ENCODE data around the gene GPR160. TPM values are rescaled to one million over a fixed set of nuclear protein-coding genes. Genes with fewer than 3 reads are reported as not detected.

Gene GPR160
- total RNA-seq, 2 donors from 2014 or later: 27.4 to 88.9 TPM

DNA sequence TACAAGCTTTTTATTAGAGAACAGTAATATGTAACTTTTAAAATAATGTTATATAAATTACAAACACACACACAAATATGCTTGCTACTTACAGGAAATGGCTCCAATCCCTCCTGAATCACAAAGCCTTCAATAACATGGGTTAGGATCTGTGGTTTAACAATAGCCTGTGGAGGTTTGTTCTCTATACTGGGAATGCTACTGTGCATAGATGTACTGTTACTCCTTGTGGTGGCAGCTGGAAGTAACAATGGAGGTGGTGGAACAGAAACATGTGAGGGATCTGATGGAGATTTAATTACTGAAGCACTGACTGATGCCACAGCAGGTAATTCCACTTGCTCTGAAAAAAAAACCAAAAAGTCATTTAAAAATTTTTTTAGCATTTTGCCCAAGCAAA lies 79.3 kb downstream of the GPR160 start:
- peaks cover 0 to 4% of the 10 kb centered on the region in 2 donors for H3K36me3 ChIP-seq
- H3K4me3 ChIP-seq: no peak overlapping the region
- TF ChIP-seq, protein P1, sequence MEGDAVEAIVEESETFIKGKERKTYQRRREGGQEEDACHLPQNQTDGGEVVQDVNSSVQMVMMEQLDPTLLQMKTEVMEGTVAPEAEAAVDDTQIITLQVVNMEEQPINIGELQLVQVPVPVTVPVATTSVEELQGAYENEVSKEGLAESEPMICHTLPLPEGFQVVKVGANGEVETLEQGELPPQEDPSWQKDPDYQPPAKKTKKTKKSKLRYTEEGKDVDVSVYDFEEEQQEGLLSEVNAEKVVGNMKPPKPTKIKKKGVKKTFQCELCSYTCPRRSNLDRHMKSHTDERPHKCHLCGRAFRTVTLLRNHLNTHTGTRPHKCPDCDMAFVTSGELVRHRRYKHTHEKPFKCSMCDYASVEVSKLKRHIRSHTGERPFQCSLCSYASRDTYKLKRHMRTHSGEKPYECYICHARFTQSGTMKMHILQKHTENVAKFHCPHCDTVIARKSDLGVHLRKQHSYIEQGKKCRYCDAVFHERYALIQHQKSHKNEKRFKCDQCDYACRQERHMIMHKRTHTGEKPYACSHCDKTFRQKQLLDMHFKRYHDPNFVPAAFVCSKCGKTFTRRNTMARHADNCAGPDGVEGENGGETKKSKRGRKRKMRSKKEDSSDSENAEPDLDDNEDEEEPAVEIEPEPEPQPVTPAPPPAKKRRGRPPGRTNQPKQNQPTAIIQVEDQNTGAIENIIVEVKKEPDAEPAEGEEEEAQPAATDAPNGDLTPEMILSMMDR (IDR thresholded peaks at IDR 0.05): no peak
- TF ChIP-seq POLR2AphosphoS5 (IDR thresholded peaks at IDR 0.05) (no peak), POLR2A (IDR thresholded peaks at IDR 0.05) (no peak)
- DNase-seq (ENCODE audit: low spot score): no peak
- no peaks in the 10 kb centered on the region for H3K4me1 ChIP-seq (replicated peaks)
- no peaks in the 10 kb centered on the region for H3K27me3 ChIP-seq (replicated peaks; ENCODE audit: insufficient read depth)
- H3K9me3 ChIP-seq: no peaks in the 10 kb centered on the region
- intact Hi-C loops (cut with DNase I): no loop called here
- H3K27ac ChIP-seq: no peak overlapping the region

DNA sequence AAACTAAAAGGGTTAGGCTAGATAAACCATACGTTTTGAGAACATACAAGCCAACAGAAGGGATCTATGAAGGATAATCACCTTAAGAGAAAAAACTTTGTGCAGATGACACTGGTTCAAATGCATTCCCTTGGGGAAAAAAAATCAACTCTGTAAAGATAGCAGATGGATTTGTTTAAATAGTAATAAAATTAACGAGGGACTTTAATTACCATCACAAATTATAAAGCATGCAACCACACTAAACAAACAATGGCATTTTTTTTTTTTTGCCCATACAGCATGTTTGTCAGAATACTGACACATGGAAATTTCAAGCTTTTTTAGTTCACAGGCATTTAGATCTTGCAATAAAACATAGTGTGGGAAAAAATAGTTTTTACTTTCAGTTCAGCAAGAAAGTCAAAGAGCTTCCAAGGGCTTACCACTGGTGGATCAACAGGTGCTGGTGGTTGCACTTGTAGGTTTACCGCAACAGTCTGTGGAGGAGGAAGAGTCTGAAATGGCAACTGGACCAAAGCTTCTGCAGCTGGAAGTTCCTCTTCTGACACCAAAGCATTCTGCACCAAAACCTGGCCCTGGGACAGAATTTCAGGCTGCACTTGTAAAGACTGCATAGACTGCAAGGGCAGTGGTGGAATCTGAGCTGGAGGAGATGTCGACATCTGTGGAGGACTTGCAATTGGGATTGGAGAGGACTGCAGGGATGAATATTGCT lies 90.6 kb downstream of the GPR160 start:
- peaks cover 0 to 7% of the 10 kb centered on the region in 2 donors for H3K36me3 ChIP-seq
- intact Hi-C loops (cut with DNase I): no loop called here
- H3K4me1 ChIP-seq (replicated peaks): peaks cover 6% of the 10 kb centered on the region
- no peaks in the 10 kb centered on the region for H3K9me3 ChIP-seq
- no peaks in the 10 kb centered on the region for H3K27me3 ChIP-seq (replicated peaks; ENCODE audit: insufficient read depth)
- WGBS: 51% methylated on average over 4 of the region's 4 CpGs
- no peak overlapping the region for H3K27ac ChIP-seq
- no peak for DNase-seq (ENCODE audit: low spot score)
- TF ChIP-seq POLR2AphosphoS5 (IDR thresholded peaks at IDR 0.05) (no peak), POLR2A (IDR thresholded peaks at IDR 0.05) (no peak)
- TF ChIP-seq, protein P1 (IDR thresholded peaks at IDR 0.05): no peak
- H3K4me3 ChIP-seq: no peak overlapping the region

DNA sequence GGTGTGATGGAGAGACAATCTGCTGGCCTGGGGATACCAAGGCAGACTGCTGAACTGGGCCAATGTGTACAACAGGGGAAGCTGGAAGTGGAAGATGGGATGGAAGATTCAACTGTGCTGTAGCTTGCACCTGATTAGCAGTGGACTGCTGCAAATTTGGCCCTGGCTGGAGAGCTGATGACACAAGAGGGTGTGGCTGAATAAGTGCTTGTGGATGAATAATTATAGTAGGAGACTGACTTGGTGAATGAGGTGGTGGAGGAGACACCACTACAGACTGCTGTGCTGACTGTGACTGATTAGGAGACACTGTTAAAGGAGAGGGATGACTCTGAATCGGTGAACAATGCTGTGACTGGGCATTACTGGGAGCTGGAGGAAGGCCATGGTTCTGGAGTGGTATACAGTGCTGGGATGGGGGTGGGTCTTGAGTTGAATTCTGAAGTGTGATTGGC lies 91.2 kb downstream of the GPR160 start:
- intact Hi-C loops (cut with DNase I): no loop called here
- Histone ChIP-seq H3K36me3 (peaks cover 0 to 7% of the 10 kb centered on the region in 2 donors), H3K9me3 (no peaks in the 10 kb centered on the region), H3K4me1 (replicated peaks) (peaks cover 6% of the 10 kb centered on the region), H3K27me3 (replicated peaks; ENCODE audit: insufficient read depth) (no peaks in the 10 kb centered on the region), H3K4me3 (no peak overlapping the region), H3K27ac (no peak overlapping the region)
- DNase-seq (ENCODE audit: low spot score): no peak
- no peak for TF ChIP-seq POLR2AphosphoS5 (IDR thresholded peaks at IDR 0.05)
- TF ChIP-seq, protein P1 (IDR thresholded peaks at IDR 0.05): no peak
- no peak for TF ChIP-seq POLR2A (IDR thresholded peaks at IDR 0.05)
- WGBS: 96% methylated on average over 1 of the region's 1 CpG

DNA sequence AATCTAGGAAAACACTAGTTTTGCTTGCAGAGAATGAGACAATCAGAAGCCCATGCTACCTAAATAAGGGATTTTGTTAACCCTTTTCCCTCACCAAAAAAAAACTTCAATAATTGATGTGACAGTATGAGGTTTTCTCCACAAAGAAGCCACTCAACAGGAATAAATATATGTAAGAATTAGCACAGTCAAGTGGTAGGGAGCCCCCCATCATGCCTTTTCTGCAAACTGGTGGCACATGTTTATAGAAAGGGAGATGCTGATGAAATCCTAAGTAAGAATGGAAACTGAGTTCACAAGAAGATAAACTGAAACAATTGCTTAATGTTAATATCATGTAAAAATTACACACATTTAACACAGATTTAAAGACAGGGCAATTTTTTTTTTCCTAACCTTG lies 92.7 kb downstream of the GPR160 start:
- H3K9me3 ChIP-seq: no peaks in the 10 kb centered on the region
- TF ChIP-seq, protein P1 (IDR thresholded peaks at IDR 0.05): no peak
- TF ChIP-seq POLR2A (IDR thresholded peaks at IDR 0.05): no peak
- TF ChIP-seq POLR2AphosphoS5 (IDR thresholded peaks at IDR 0.05): no peak
- no peaks in the 10 kb centered on the region for H3K27me3 ChIP-seq (replicated peaks; ENCODE audit: insufficient read depth)
- H3K4me3 ChIP-seq: no peak overlapping the region
- no peak overlapping the region for H3K27ac ChIP-seq
- intact Hi-C loops (cut with DNase I): no loop called here
- peaks cover 6% of the 10 kb centered on the region for H3K4me1 ChIP-seq (replicated peaks)
- DNase-seq (ENCODE audit: low spot score): no peak
- peaks cover 0 to 7% of the 10 kb centered on the region in 2 donors for H3K36me3 ChIP-seq

DNA sequence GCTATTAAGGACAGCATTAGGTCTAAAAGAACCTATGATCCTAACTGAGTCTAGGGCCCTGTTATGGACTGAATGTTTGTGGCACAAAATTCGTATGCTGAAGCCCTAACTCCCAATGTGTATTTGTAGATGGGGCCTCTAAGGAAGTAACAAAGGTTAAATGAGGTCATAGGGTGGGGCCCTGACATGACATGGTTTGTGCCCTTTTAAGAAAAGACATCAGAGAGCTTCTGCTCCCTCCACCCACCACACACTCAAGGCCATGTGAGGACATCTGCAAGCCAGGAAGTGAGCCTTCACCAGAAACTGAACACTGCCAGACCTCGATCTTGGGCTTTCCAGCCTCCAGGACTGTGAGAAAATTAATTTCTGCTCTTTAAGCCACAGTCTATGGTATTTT lies 94.5 kb downstream of the GPR160 start:
- Histone ChIP-seq H3K27me3 (replicated peaks; ENCODE audit: insufficient read depth) (no peaks in the 10 kb centered on the region), H3K4me3 (no peak overlapping the region), H3K9me3 (no peaks in the 10 kb centered on the region), H3K27ac (no peak overlapping the region), H3K36me3 (peaks cover 0 to 7% of the 10 kb centered on the region in 2 donors), H3K4me1 (replicated peaks) (peaks cover 6% of the 10 kb centered on the region)
- no peak for TF ChIP-seq POLR2AphosphoS5 (IDR thresholded peaks at IDR 0.05)
- TF ChIP-seq, protein P1 (IDR thresholded peaks at IDR 0.05): no peak
- no peak for TF ChIP-seq POLR2A (IDR thresholded peaks at IDR 0.05)
- 93% methylated on average over 2 of the region's 2 CpGs for WGBS
- no peak for DNase-seq (ENCODE audit: low spot score)
- intact Hi-C loops (cut with DNase I): no loop called here
